D721Med (cell line): ENCODE data around the gene CNTNAP2.

ENCODE experiments used
- DNase-seq: peaks from one replicate; pipeline ENCODE4 v3.0.0; 2011; ENCODE audit warnings: low spot score; ENCODE audit not compliant: insufficient read length
- FAIRE-seq: peaks from 2 replicates; lab custom pipeline; 2011; peaks lifted over from hg19 to GRCh38; lab: Jason Lieb, UNC
- TF ChIP-seq, protein P1 (sequence below): IDR thresholded peaks from 2 replicates; pipeline ENCODE4 v1.5.1; 2012; ENCODE audit warnings: mild to moderate bottlenecking, control low read depth; ENCODE audit not compliant: insufficient read depth; ENCODE audit errors: missing control alignments

Gene CNTNAP2

DNA sequence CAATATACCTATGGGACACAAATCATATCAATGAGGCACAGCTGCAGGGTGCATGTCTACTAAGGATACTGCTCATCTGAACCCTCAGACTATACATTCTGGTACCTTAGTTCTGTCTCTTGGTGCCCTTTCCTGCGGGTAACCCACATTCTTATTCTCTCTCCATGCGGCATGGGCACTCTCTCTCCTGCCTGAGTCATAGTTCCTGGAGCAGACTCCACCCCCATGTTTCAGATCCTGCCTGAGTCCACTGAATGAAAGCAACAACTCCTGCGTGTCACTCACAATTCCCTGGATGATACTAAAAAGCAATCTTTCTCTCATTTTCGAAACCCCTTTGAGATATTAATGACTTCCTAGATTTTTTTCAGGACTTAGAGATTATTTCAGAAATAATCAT lies 1820.8 kb downstream of the CNTNAP2 start:
- TF ChIP-seq, protein P1, sequence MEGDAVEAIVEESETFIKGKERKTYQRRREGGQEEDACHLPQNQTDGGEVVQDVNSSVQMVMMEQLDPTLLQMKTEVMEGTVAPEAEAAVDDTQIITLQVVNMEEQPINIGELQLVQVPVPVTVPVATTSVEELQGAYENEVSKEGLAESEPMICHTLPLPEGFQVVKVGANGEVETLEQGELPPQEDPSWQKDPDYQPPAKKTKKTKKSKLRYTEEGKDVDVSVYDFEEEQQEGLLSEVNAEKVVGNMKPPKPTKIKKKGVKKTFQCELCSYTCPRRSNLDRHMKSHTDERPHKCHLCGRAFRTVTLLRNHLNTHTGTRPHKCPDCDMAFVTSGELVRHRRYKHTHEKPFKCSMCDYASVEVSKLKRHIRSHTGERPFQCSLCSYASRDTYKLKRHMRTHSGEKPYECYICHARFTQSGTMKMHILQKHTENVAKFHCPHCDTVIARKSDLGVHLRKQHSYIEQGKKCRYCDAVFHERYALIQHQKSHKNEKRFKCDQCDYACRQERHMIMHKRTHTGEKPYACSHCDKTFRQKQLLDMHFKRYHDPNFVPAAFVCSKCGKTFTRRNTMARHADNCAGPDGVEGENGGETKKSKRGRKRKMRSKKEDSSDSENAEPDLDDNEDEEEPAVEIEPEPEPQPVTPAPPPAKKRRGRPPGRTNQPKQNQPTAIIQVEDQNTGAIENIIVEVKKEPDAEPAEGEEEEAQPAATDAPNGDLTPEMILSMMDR: no peak
- no peak for FAIRE-seq
- DNase-seq: no peak

DNA sequence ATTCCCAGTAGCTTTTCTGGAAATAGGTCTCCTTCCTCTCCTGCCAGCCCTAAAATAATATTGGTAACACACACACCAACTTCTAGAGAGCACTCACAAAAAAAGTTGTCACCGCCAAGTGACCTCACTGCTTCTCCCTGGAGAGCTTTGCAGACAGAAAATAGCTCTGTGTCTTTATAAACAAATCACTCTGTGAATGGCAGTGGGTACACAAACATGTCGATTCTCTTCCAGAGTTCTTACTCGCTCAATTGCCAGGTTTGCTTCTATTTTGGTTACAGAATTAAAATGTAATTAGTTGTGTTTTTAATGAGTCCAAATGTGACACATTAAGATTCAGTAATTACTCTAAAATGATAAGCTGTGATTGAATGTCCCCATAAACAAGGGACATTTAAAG lies 1824.8 kb downstream of the CNTNAP2 start:
- FAIRE-seq (no peak), DNase-seq (no peak)
- TF ChIP-seq, protein P1: no peak

DNA sequence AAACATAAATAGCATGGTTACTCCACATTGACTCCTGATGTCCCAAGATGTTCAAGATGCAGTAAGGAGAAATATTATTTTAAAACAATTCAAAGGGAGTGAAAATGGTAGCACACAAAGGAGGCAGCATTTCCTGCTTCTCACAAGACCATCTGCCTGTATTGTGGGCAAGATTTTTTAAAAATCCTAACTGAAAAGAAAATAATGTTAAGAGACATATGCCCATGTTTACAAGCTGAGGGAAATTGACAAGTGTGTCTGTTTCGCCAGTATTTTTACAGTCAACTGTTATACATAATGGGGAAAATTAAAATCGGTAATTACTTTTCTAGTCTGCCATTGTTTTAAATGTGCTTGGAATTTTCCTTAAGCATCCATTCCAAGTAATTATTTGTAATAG lies 1827.7 kb downstream of the CNTNAP2 start:
- DNase-seq (no peak), FAIRE-seq (no peak)
- TF ChIP-seq, protein P1: no peak

DNA sequence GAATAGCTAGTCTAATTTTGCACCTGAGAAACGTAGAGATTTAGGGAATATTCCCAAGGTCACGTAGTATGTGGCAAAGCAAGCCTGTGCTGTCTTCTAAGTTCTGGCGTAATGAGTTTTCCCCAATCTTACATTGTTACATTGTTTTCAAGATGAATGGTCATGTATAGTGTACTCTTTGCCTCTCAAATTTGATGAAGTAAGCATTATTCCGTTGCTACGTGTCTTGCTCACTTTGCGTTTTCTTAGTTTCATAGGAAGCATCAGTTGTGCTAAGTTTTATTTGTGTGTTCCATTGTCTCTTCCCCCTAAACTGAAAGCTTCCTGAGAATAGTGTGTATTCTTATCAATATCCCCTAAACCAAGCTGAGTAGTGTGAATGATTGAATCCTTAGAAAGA lies 1836.3 kb downstream of the CNTNAP2 start:
- no peak for FAIRE-seq
- TF ChIP-seq, protein P1: no peak
- no peak for DNase-seq

DNA sequence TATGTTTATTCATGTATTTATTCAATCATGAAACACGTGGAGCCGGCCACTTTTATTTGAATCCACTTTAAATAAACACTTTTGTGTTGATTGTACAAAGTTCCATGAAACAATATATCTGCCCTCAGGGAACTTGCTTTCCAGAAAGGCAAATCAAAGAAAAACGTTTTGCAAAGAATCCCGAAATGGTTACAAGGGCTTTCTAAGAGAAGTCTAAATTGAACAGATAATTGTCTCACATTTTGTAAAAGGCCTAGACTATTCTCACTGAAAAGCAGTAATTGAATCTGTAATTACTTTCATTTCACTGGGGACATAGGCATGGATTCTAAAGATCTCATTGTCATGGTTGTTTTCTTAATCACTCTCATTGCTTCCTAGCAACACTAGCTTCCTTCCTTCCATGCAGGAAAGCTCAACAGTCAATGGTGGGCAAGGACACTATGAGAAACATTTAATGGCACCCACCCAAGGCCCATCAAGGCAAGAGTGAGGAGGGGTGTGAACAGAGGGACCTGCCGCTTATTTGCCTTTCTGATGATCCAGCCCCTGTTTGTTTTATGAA lies 1851.5 kb downstream of the CNTNAP2 start:
- no peak for FAIRE-seq
- TF ChIP-seq, protein P1: no peak
- DNase-seq: no peak

DNA sequence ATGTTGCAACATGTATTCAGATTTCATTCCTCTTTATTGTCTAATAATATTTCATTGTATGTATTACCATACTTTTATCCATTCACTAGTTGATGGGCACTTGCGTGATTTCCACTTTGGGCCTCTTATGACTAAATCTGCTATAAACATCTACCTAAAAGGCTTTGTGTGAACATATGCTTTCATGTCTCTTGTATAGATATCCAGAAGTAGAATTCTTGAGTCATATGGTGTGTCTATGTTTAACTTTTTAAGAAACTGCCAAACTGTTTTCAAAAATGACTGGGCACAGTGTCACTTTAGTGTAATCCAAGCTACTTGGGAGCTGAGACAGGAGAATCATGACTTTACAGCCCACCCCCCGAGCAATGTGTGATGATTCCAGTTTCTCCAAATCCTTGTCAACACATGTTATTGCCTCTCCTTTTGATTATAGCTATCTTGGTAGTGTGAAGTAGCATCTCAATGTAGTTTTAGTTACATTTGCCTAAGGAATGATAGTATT lies 1855.1 kb downstream of the CNTNAP2 start:
- TF ChIP-seq, protein P1: no peak
- DNase-seq (no peak), FAIRE-seq (no peak)

DNA sequence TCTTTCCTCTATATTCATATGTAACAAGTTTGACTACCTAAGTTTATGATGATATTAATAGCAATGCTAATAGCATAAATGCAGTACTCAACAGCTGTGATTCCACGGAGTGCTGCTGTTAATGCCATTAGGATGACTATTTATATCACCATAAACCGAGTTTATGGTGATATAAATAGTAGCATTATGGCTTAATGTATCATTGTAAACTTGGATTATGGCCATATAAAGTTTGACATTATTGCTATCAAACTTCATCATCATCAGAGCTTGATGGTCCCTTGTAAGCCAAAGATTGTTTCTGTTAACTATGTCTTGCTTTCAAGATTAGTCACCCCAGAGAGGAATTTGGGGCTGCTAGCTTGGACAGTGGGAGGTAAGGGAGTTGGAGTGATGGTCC lies 1861.6 kb downstream of the CNTNAP2 start:
- FAIRE-seq (no peak), DNase-seq (no peak)
- TF ChIP-seq, protein P1: no peak
